HepG2 (cell line): ENCODE results near the gene DNTTIP2. TPM values are rescaled to one million over a fixed set of nuclear protein-coding genes. Genes with fewer than 3 reads are reported as not detected.
A peak's percentile ranks its signal among the peaks of the same experiment; 100 is the strongest.

Experiments
- BRD4 ChIP-seq: sonication (generic); formaldehyde crosslinking; IDR thresholded peaks from 2 replicates; pipeline ENCODE4 v1.4.0; 2020; ENCODE audit warnings: missing genetic modification reagents
- CBFB ChIP-seq: sonication (generic); formaldehyde crosslinking; IDR thresholded peaks from 2 replicates; pipeline ENCODE4 v1.4.0; 2020; ENCODE audit warnings: missing genetic modification reagents
- DBP ChIP-seq: sonication (generic); formaldehyde crosslinking; IDR thresholded peaks from 2 replicates; pipeline ENCODE4 v1.4.0; 2020; ENCODE audit warnings: missing genetic modification reagents; ENCODE audit errors: not compliant biosample characterization
- EEA1 ChIP-seq: sonication (generic); formaldehyde crosslinking; IDR thresholded peaks from 2 replicates; pipeline ENCODE4 v1.5.1; 2020; ENCODE audit warnings: mild to moderate bottlenecking, missing genetic modification reagents, borderline replicate concordance
- EHMT2 ChIP-seq: fragments of 200-600 bp; sonication (generic); IDR thresholded peaks from 2 replicates; pipeline ENCODE4 v1.7.0; 2017; ENCODE audit warnings: antibody characterized with exemption, low read depth, low read length, borderline replicate concordance
- ELF3 ChIP-seq: IDR thresholded peaks from 2 replicates; pipeline ENCODE4 v1.6.1; 2016; ENCODE audit warnings: missing genetic modification reagents, missing compliant biosample characterization
- EP300 ChIP-seq, 3 experiments: sonication (generic) in 1 of 3; formaldehyde crosslinking in 1 of 3; IDR thresholded peaks; 2 replicates each; pipeline versions ENCODE4 v1.5.1 to v1.6.1; 2011 to 2020; ENCODE audit warnings: low read depth in 2 of 3, low read length in 2 of 3, borderline replicate concordance in 1 of 3, improper control_type of control experiment in 1 of 3, mild to moderate bottlenecking in 1 of 3, missing genetic modification reagents in 1 of 3, moderate library complexity in 1 of 3
- EZH2 ChIP-seq: conservative IDR thresholded peaks from 2 replicates; pipeline ENCODE4 v1.6.1; 2012; ENCODE audit warnings: mild to moderate bottlenecking, low read depth, low read length, moderate library complexity
- GABPA ChIP-seq, 2 experiments: IDR thresholded peaks; 2 replicates each; pipeline ENCODE4 v1.6.1; 2011 to 2016; ENCODE audit warnings: low read depth in 2 of 2, low read length in 1 of 2, missing biosample characterization in 1 of 2, missing genetic modification characterization in 1 of 2
- GTF3A ChIP-seq: sonication (generic); formaldehyde crosslinking; conservative IDR thresholded peaks from 2 replicates; pipeline ENCODE4 v1.4.0; 2020; ENCODE audit warnings: mild to moderate bottlenecking, missing genetic modification reagents
- HNRNPLL ChIP-seq: fragments of 200-400 bp; formaldehyde crosslinking; IDR thresholded peaks from 2 replicates; pipeline ENCODE4 v1.6.1; 2017; ENCODE audit warnings: mild to moderate bottlenecking, low read depth, low read length; ENCODE audit not compliant: poor library complexity, severe bottlenecking
- MAZ ChIP-seq, 2 experiments: sonication (generic) in 1 of 2; formaldehyde crosslinking in 1 of 2; IDR thresholded peaks; 2 replicates each; pipeline versions ENCODE4 v1.5.0 to v1.6.1; 2012 to 2020; ENCODE audit warnings: low read depth in 2 of 2, mild to moderate bottlenecking in 2 of 2, borderline replicate concordance in 1 of 2, improper control_type of control experiment in 1 of 2, low read length in 1 of 2, missing genetic modification reagents in 1 of 2, moderate library complexity in 1 of 2
- PAF1 ChIP-seq: IDR thresholded peaks from 2 replicates; pipeline ENCODE4 v1.6.1; 2016; ENCODE audit warnings: missing genetic modification reagents, missing compliant biosample characterization
- RFXAP ChIP-seq: sonication (generic); formaldehyde crosslinking; IDR thresholded peaks from 2 replicates; pipeline ENCODE4 v1.4.0; 2020; ENCODE audit warnings: missing genetic modification reagents, borderline replicate concordance
- SALL1 ChIP-seq: sonication (generic); formaldehyde crosslinking; IDR thresholded peaks from 2 replicates; pipeline ENCODE4 v1.8.0; 2022; ENCODE audit warnings: mild to moderate bottlenecking, missing genetic modification reagents
- ZFP1 ChIP-seq: IDR thresholded peaks from 2 replicates; pipeline ENCODE4 v1.6.1; 2016
- ZFP82 ChIP-seq: sonication (generic); formaldehyde crosslinking; IDR thresholded peaks from 2 replicates; pipeline ENCODE4 v1.5.1; 2020; ENCODE audit warnings: mild to moderate bottlenecking, missing genetic modification reagents, borderline replicate concordance
- ZNF205 ChIP-seq: IDR thresholded peaks from 2 replicates; pipeline ENCODE4 v1.6.1; 2018; ENCODE audit warnings: missing biosample characterization, missing genetic modification reagents
- ZNF552 ChIP-seq: sonication (generic); formaldehyde crosslinking; IDR thresholded peaks from 2 replicates; pipeline ENCODE4 v1.9.0; 2022; ENCODE audit warnings: missing genetic modification reagents, mild to moderate bottlenecking, borderline replicate concordance
- ZNF746 ChIP-seq: sonication (generic); formaldehyde crosslinking; IDR thresholded peaks from 2 replicates; pipeline ENCODE4 v1.8.0; 2022; ENCODE audit warnings: mild to moderate bottlenecking, missing genetic modification reagents
- polyA plus RNA-seq, 8 experiments: library from polyadenylated mRNA; depleted of rRNA in 3 of 8; stranded (reverse) in 7 of 8; unstranded in 1 of 8; fragments of >200 nt; fragmentation: Illumina TruSeq in 4 of 8; extraction: Trizol in 4 of 8; gene quantifications; 2 replicates each; pipeline versions ENCODE4 v1.2.1 to v1.2.3, GENCODE V29; 2011 to 2016; ENCODE audit warnings: low read depth in 4 of 8, missing spikeins in 1 of 8, mixed read lengths in 1 of 8; ENCODE audit not compliant: insufficient read depth in 1 of 8
- total RNA-seq, 5 experiments: library from RNA; depleted of rRNA; stranded (reverse); fragments of >200 nt; fragmentation: Illumina TruSeq; extraction: Trizol; gene quantifications; 2 replicates each; pipeline ENCODE4 v1.2.3, GENCODE V29; 2016; ENCODE audit warnings: low read depth in 1 of 5
- TF ChIP-seq, protein P1 (sequence below): sonication (generic); formaldehyde crosslinking; IDR thresholded peaks from 2 replicates; pipeline ENCODE4 v1.4.0; 2020; ENCODE audit warnings: missing genetic modification reagents, borderline replicate concordance
- TF ChIP-seq, protein P2 (sequence below): sonication (generic); formaldehyde crosslinking; conservative IDR thresholded peaks from 2 replicates; pipeline ENCODE4 v1.4.0; 2020; ENCODE audit warnings: mild to moderate bottlenecking, missing genetic modification reagents, moderate library complexity
- TF ChIP-seq, protein P3 (sequence below): IDR thresholded peaks from 2 replicates; pipeline ENCODE4 v1.6.1; 2016; ENCODE audit warnings: missing compliant biosample characterization, missing genetic modification reagents, borderline replicate concordance

The DNTTIP2 gene
- total and polyA plus RNA-seq, 2 of the 13 experiments (the other 11 are each of a cell fraction or from before 2014, with no cell fraction given) = 11.4 to 63.3 TPM

DNA sequence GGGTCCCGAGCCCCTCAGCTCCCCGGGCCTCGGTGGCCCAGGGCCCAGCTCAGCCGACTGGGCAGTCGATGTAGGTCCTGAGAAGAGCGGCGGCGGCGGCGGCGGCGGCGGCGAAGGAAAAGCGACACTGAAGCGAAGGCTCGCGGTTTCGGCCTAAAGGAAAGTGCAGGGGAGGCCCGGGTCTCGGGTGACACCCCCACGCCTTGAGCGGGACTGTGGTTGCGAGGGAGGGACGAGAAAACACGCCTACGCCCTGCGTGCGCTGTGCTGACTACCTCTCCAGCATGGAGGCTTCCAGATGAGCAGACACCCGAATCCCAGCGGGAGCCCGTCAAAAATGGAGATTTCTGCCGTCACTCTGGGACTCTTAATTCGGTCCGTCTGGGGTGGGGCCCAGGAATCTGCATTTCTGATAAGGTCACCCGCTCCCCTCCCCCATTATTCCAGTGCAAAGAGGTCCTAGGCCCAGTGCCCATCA lies 31.2 kb downstream of the DNTTIP2 start (continued):
- TF ChIP-seq, protein P1, sequence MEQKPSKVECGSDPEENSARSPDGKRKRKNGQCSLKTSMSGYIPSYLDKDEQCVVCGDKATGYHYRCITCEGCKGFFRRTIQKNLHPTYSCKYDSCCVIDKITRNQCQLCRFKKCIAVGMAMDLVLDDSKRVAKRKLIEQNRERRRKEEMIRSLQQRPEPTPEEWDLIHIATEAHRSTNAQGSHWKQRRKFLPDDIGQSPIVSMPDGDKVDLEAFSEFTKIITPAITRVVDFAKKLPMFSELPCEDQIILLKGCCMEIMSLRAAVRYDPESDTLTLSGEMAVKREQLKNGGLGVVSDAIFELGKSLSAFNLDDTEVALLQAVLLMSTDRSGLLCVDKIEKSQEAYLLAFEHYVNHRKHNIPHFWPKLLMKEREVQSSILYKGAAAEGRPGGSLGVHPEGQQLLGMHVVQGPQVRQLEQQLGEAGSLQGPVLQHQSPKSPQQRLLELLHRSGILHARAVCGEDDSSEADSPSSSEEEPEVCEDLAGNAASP (CRISPR knock-in tag) = no peak
- TF ChIP-seq ZNF552 (no peak), GABPA (IDR thresholded peaks at IDR 0.05; ENCODE audit: low read depth, low read length) (no peak), GABPA (CRISPR knock-in tag; IDR thresholded peaks at IDR 0.05; ENCODE audit: low read depth) (0 out of 2 replicates have a peak, but pooled peaks have one; percentile 1), EZH2 (no peak), DBP (CRISPR knock-in tag) (peak; percentile 48), ZFP1 (CRISPR knock-in tag) (no peak), BRD4 (CRISPR knock-in tag) (peak; percentile 63; the same call in 1 of the 2 replicates), EEA1 (CRISPR knock-in tag) (no peak), ZNF746 (CRISPR knock-in tag) (no peak), CBFB (CRISPR knock-in tag) (0 out of 2 replicates have a peak, but pooled peaks have one; percentile 19), ELF3 (CRISPR knock-in tag) (no peak), EHMT2 (no peak), EP300 (IDR thresholded peaks at IDR 0.05; ENCODE audit: low read depth in 2 of 2, low read length in 2 of 2) (no peak), EP300 (CRISPR knock-in tag; IDR thresholded peaks at IDR 0.05; ENCODE audit: borderline replicate concordance) (no peak), GTF3A (peak; percentile 23; the same call in 1 of the 2 replicates), PAF1 (CRISPR knock-in tag) (no peak), ZFP82 (CRISPR knock-in tag) (no peak; the same call in 1 of the 2 replicates), MAZ (IDR thresholded peaks at IDR 0.05; ENCODE audit: borderline replicate concordance, low read depth, low read length) (no peak), MAZ (CRISPR knock-in tag; IDR thresholded peaks at IDR 0.05; ENCODE audit: low read depth) (no peak), SALL1 (CRISPR knock-in tag) (peak; percentile 41), RFXAP (peak; percentile 6; the same call in 1 of the 2 replicates), HNRNPLL (no peak), ZNF205 (no peak)
- TF ChIP-seq, protein P2, sequence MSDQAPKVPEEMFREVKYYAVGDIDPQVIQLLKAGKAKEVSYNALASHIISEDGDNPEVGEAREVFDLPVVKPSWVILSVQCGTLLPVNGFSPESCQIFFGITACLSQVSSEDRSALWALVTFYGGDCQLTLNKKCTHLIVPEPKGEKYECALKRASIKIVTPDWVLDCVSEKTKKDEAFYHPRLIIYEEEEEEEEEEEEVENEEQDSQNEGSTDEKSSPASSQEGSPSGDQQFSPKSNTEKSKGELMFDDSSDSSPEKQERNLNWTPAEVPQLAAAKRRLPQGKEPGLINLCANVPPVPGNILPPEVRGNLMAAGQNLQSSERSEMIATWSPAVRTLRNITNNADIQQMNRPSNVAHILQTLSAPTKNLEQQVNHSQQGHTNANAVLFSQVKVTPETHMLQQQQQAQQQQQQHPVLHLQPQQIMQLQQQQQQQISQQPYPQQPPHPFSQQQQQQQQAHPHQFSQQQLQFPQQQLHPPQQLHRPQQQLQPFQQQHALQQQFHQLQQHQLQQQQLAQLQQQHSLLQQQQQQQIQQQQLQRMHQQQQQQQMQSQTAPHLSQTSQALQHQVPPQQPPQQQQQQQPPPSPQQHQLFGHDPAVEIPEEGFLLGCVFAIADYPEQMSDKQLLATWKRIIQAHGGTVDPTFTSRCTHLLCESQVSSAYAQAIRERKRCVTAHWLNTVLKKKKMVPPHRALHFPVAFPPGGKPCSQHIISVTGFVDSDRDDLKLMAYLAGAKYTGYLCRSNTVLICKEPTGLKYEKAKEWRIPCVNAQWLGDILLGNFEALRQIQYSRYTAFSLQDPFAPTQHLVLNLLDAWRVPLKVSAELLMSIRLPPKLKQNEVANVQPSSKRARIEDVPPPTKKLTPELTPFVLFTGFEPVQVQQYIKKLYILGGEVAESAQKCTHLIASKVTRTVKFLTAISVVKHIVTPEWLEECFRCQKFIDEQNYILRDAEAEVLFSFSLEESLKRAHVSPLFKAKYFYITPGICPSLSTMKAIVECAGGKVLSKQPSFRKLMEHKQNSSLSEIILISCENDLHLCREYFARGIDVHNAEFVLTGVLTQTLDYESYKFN (CRISPR knock-in tag) = 0 out of 2 replicates have a peak, but pooled peaks have one; percentile 14
- TF ChIP-seq, protein P3, sequence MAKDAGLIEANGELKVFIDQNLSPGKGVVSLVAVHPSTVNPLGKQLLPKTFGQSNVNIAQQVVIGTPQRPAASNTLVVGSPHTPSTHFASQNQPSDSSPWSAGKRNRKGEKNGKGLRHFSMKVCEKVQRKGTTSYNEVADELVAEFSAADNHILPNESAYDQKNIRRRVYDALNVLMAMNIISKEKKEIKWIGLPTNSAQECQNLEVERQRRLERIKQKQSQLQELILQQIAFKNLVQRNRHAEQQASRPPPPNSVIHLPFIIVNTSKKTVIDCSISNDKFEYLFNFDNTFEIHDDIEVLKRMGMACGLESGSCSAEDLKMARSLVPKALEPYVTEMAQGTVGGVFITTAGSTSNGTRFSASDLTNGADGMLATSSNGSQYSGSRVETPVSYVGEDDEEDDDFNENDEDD (CRISPR knock-in tag) = no peak
